GM19043 (cell line): ENCODE measurements around the gene TLE1.

ENCODE experiments used
- ATAC-seq: cut with Tn5 transposase; IDR thresholded peaks from one replicate; pipeline ENCODE4 v1.9.1; 2021; ENCODE audit warnings: low read depth; ENCODE audit not compliant: unreplicated experiment

Gene TLE1

DNA sequence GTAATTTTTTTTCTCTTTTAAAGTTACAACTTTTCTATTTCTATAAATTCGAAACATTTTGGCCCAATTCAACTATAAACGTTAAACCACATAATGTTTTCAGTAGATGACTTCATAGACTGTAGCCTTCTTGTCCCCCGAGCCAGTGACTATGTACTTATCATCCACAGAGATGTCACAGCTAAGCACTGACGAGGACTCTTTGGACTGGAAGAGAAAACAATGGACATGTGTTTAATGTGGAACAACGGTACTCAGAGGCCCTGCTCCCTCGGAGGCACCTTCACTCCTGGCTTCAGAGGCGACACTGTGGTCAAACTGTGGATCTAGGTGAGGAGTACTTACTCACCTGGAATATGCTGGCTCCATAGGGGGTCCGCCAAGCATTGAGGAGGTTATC lies 105.2 kb downstream of the TLE1 start:
- no peak for ATAC-seq

DNA sequence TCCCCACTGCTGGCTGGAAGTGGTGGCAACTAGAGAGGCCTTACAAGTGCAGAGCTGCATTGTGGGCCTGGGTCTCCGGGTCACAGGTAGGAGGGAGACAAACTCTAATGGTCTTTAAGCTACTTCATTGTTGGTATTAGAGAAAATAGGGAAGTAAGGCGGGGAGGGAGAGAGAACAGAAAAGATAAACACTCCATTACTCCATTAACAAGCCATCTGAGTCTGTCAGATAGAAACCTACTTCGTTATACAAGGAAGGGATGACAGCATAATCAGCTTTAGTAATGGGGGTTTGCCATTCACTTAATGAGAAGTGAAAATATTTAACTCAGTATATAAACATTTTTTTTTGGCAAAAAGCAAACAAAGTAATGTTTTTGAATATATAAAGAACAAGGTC lies 107.4 kb downstream of the TLE1 start:
- ATAC-seq = no peak

DNA sequence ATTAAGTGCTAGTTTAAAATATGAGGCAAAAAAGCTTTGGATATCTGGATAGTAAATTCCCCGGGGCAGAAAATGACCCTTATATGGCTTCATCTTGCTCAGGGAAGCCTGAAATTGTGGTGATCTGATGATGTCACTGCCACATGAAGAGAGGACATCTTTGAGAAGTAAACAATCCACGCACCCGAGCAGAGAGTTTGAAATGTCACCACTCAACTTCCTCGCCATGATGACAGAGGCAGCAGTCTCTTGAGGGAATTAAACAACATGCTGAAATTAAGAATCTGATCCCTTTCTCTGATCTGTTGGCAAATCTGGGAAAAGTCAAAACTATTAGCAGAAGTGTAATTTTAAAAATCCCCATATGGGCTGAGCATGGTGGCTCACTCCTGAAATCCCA lies 110.0 kb downstream of the TLE1 start:
- no peak for ATAC-seq

DNA sequence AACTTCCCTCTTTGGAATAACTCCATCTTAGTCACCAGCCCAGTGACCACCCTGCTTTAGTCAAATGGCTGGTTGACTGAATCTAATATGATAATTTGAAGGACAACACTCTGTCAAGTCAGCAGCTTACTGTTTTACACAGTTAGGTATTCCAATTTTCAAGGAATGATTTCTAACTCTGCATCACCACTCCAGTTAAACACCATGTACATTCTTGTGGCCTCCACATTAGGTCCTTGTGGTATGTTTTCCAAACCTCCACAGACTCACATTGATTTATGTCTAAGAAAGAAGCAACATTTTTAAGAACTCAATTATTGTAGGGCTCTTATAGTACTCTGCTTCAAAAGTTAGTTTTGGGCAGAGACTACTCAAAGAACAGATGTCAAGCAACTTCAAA lies 110.7 kb downstream of the TLE1 start:
- ATAC-seq = no peak

DNA sequence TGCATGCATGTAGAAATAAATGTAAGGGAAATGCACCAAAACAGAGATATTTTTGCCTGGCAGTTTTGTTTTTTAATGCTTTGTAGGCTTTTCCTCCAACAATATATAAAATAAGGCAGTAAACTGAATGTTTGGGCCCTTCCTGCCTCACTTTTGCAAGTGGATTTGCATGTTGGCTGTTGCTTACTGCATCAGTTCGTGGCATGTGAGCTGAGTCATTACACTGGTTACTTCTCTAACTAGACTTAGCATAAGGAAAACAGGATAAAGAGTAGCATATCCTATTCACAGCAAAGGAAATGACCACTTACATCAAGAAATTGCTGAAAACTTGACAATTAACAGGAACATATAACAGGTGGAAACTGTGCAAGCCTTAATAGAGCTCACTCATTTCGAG lies 113.4 kb downstream of the TLE1 start:
- no peak for ATAC-seq

DNA sequence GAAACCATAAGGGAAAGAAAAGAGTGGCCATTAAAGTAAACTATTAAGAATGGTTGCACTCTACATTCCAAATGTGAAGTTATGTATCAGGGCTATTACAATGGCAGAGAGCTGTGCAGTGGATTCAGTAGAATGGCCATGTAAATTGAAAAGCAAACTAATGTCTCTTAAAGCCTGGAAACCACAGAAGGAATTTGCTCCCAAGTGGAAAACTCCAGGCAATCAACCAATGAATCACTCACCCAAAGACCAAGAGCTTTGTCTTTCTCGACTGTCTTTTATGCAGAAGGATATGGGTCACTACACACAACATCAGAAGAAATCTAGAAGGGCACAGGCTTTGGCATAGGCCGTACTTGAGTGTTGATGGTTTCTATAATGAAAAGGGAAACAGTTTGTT lies 114.9 kb downstream of the TLE1 start:
- no peak for ATAC-seq

DNA sequence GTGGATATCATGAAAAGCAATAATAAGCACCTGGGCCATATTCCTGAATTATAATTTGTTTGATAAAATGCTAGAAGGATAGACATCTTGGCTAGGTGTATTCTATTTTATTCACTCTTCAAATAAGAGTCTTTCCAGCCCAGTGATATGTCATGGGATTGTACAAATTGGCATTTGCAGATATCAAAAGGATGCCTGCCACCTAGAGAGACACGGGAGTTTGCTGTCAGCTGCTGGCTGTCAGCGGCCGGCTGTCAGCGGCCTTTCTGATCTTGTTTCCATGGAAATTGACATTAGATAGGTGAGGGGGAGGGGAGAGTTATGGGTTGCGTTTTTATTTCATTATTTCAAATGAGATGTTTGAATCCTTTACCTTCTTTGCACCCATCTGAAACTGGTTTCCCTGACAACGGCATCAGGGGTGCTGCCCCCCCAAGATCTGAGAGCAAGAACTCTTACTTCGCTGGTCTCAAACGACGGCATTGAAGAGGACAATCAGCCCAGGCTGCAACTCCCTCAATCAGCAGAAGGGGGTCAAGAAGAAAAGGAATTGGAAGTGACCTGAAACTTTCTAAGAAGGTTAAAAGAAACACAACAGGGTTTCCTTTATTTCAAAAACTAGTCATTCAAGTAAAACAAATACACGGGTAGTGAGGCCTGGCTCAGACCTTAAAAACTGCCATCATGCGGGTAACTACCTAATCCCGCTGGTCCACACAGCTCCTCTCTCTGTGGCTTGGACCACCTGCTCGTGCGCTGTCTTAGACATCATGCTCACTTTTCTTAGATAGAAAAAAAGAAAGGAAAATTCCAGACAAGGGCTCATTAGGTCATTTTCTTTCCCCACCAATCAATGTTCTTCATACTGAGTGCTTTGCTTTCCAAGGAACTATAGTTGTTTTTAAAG lies 115.7 kb downstream of the TLE1 start:
- no peak for ATAC-seq

DNA sequence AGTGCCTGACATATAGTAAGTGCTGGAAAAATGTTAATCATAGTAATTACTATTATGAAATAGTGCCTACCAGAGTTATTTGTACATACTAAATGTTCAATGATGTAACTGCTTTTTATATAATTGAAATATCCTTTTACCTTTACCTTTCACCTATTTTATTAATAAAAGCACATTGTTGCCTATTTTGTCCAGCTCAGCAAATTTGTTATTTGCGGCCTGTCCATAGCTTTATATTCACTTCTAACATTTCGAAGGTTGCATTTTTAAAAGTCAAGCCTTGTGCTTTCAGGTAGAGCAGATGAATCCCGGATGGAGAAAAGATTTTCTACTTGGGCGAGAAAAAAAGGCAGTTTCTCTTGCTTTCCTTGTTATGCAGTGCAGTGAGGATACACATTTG lies 119.3 kb downstream of the TLE1 start:
- ATAC-seq = no peak

DNA sequence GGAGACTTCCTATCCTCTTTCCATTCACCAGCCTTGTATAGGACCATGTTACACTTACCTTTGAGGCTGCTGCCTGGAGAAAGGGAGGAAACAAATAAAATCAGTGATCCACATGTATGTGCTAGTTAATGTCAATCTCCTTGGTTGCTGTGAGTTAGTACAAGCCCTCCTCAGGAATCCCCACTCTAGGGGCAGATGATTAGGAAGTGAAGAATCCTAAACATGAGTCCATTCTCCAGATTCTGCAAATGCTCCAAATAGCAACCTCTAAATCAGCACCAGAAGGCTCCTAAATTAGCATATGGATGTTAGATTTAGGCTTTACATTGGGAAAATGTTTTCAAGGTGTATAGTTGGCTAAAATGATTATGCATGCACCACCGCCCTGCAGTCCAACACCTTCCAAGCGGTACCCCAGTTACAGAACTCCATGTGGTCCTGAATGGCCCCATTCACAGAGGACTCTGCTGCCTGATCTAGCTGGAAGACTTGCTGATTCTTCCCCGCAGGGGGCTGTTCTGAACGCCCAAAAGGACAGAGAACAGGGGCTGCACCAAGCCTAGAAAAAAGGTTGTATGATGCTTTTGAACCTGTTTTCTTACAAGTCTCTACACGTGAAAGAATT lies 123.2 kb downstream of the TLE1 start:
- no peak for ATAC-seq

DNA sequence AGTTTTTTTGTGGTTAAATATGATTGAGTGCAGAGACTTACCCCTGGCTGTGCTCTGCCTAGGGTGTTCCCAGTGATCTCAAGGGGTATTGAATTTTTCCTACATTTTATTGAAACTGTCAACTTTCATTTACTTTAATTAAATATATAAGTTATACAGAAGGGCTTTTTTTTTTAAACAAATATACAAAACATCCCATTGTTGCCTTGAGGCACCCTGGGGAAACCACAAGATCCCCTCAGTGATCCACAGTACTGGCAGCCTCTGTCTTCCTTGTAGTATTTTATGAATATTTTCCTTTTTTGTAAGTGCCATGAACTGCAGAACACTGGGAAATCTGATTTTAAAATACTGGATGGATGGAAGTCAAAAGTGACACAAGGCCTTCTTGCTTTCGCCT lies 123.7 kb downstream of the TLE1 start:
- no peak for ATAC-seq

DNA sequence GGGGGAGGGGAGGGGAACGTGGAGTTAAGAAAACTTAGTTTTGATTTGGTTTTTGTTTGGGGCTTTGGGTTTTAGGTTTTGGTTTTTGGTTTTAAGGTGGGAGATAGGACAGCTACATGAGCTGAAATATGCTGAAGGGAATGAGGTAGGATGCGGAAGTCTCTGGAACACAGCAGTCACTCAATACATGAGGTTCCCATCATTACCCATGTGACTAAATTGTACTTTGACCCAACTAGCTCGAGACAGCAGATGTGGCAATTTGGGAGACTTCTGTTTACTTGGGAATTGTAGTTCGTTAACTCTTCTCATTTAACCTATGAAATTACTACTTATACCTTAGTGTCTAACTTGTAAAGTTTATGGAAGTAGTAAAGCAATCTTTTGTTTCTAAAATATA lies 124.2 kb downstream of the TLE1 start:
- ATAC-seq = no peak

DNA sequence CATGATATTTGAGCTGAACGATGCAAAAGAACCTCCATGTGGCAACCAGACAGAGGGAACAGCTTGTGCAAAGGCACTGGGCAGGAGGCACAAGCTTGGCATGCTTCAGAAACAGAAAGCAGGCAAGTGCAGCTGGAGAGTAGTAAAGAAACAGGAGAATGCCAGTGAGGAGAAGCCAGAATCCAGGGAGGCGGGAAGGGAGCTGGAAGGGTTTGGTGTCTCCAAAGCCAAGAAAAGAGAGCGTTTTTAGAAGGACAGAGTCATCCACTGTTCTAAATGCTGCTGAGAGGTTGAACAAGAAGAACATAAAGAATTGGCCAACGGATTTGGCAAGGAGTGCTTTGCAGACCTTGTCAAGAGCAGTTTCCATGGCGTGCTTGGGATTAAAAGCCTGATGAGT lies 124.7 kb downstream of the TLE1 start:
- ATAC-seq = no peak

DNA sequence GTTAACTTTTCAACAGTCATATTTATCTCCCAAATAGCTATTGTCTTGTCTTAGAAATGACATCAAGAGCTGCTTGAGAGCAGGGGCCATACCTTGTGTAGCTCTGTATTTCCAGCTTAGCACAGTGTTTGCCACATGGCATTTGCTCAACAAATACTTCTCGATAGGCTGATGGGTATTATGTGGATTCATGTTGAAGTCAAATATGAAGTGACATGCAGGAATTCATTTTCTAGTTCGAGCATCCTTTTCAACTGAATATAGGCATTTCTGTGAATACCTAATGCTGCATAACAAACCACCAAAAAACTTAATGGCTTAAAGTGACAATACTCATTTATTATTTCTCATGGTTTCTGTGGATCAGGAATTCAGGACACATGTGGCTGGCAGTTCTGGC lies 125.6 kb downstream of the TLE1 start:
- no peak for ATAC-seq

DNA sequence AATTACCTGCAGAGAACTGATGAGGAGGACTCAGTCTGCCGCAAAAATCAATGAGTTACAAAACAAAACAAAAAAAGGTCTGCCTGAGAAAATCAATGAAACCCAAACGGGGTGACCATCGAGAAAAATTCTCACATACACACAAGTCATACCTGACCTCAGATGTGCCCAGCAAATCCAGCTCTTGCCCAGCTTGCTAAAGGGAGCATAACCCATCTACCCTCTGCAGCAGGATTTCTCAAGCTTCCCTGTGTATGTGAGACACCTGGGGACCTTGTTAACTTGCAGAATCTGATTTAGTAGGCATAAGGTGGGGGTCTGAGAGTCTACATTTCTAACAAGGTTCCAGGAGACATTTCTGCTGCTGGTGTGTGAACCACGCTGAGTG lies 126.3 kb downstream of the TLE1 start:
- no peak for ATAC-seq

DNA sequence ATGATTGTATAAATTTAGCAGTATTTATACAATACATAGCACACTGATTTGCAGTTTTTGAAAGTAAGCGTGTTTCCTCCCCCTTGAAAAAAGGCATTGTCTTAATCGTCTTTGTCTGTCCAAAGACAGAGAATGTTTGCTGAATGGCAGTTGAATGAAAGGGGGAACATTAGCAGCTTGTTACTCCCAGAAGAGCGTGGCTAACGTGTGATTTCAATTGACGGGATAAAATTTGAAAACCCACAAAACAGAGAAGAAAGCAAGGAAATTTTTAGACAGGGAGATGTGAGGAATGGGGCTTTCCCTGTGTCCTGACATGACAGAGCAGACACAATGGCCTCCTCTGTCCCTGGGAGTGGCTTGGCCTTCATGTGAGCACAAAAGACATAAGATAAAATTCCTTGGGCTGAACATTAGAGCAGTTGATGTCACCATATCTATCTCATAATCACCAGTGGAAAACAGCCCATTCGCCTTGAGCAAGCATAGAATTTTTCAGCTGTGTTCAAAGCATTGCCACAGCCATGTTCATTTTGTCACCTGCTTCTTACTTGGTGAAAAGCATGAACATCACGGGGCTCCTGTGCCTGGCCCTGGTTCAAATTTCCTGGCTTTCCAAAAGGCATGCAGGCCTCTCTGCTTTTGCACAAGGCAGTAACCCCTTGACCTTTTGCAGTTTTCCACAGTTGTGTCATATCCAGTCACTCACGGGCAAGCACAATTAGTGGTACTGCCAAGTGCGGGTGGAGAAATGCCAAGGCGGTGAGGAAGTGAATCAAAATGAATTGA lies 126.9 kb downstream of the TLE1 start:
- ATAC-seq = no peak

DNA sequence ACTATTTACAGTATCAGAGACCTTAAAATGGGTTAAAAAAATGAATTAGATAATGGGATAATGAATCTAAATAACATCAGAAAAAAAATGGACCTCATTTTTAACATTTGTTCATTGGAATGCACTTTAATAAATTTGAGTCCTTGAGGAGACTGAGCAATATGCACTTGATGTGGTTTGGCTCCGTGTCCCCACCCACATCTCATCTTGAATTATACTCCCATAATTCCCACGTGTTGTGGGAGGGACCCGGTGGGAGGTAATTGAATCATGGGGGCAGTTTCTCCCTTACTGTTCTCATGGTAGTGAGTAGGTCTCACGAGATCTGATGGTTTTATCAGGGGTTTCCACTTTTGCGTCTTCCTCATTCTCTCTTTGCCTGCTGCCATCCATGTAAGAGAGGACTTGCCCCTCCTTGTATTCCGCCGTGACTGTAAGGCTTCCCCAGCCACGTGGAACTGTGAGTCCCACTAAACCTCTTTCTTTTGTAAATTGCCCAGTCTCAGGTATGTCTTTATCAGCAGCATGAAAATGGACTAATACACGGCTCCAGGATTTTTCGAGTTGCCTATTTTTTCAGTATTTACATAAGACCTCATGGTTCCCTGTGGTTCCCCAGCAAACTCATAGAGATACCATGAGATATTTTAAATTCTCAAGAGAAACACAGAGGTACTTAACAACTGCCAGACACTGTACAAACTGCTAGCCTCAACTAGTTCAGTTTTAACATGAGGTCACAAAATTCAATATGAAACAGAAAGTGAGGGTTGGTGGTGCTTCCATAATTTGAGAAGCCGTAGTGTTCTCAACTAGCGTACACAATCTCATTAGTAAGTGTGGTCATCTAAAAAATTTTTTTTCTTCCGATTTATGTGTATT lies 128.3 kb downstream of the TLE1 start:
- ATAC-seq = no peak

DNA sequence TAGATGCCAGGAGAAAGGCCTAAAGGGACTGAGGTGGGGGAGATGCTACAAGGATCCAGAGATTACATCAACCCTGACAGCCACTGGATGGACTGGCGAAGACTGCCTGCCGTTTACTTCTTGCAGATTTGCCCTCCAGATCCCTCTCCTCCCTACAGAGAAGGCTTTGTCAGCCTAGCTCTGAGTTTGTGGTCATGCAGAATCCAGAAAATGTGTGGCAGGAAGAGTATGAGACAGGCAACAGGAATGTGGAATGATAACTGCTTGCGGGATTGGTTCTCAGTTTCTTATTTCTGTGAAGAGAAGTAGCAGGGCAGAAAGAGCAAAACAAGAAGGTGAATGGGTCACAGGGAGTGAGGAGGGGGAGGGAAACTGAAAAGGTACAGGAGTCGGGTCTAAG lies 129.6 kb downstream of the TLE1 start:
- no peak for ATAC-seq

DNA sequence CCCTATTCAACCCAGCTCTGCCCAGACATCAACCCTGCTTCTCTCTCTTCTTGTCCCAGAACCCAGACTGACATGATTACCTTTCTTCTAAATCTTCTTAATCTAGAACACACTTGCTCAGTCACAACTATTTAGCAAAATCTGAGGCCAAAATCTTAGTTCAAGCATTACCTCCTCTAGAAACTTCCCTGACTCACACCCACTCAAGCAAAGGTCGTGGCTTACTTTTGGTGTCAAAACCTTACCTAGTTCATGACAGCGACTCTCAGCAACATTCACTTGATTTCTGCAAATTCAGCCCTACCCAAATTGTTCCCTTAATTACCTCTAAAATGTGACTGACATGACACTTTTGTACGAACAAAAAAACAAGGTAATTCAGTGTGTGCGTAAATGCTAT lies 130.2 kb downstream of the TLE1 start:
- no peak for ATAC-seq

DNA sequence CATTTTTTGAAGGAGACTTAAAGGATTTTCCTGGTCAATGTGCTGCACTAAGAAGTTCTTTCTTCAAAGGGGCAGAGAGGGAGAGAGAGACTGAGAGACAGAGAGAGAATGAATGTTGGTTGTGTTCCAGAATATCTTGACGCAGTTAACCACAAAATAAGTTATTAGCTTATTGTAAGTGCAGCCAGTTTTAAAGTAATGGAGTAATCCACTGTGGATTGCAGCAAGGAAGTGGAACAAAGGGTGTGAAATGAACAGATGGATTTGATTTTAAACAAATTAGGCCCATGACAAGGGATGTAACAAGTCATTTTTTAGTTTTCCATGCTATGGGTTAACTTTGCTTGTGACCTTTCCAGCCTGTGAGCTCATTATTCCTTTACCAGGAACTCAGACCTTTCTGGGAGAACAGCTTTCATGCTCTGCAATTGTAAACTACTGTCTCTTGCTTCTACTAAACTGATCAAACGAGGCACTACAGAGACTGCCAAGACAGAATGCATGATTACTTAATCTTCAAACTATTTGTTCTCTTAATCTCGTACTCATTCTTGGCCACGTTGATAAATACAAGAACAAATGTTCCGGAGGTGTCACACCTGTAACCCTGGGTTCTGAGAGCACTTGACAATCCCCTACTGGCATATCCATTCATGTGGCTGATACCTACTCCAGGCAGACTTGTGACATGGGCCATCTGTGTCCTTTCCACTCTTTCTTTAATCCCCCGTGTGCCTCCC lies 131.1 kb downstream of the TLE1 start:
- no peak for ATAC-seq
